ENCODE measurements around the gene HS6ST2. TPM values are rescaled to one million over a fixed set of nuclear protein-coding genes. Genes with fewer than 3 reads are reported as not detected.
A peak's percentile ranks its signal among the peaks of the same experiment; 100 is the strongest.

HS6ST2 gene
- total RNA-seq, 1 experiment from 2014 or later: 13.4 TPM

GRCh38 chrX:132916349-132916748 lies 42.1 kb downstream of the HS6ST2 start:
- POLR2A ChIA-PET (ENCODE audit: unreplicated experiment): no interaction called here
- H3F3A ChIP-seq (ENCODE audit: insufficient read depth, low read depth): no peaks in the 10 kb centered on the region
- BruUV-seq (replicated peaks): no TSS peak
- H3K9me2 ChIP-seq (ENCODE audit: insufficient read depth): no peaks in the 10 kb centered on the region
- no peaks in the 10 kb centered on the region for H3K79me2 ChIP-seq (ENCODE audit: low read depth)
- no peak overlapping the region for H3K27ac ChIP-seq
- CTCF ChIA-PET: no interaction called here
- no peak overlapping the region for H3K4me3 ChIP-seq
- no peak for DNase-seq
- intact Hi-C loops (cut with micrococcal nuclease; ENCODE audit: unreplicated experiment): no loop called here
- H3K9me3 ChIP-seq (ENCODE audit: insufficient read depth, low read depth): no peaks in the 10 kb centered on the region
- H3K36me3 ChIP-seq (ENCODE audit: low read depth): no peaks in the 10 kb centered on the region; the same call in 1 of the 2 replicates
- H3K4me1 ChIP-seq (replicated peaks; ENCODE audit: insufficient read depth): no peaks in the 10 kb centered on the region
- H3K27me3 ChIP-seq (ENCODE audit: insufficient read depth, low read depth): no peaks in the 10 kb centered on the region
- no peaks in the 10 kb centered on the region; the same call in 1 of the 2 replicates for H4K20me1 ChIP-seq (ENCODE audit: insufficient read depth)
- TF ChIP-seq, protein P1, sequence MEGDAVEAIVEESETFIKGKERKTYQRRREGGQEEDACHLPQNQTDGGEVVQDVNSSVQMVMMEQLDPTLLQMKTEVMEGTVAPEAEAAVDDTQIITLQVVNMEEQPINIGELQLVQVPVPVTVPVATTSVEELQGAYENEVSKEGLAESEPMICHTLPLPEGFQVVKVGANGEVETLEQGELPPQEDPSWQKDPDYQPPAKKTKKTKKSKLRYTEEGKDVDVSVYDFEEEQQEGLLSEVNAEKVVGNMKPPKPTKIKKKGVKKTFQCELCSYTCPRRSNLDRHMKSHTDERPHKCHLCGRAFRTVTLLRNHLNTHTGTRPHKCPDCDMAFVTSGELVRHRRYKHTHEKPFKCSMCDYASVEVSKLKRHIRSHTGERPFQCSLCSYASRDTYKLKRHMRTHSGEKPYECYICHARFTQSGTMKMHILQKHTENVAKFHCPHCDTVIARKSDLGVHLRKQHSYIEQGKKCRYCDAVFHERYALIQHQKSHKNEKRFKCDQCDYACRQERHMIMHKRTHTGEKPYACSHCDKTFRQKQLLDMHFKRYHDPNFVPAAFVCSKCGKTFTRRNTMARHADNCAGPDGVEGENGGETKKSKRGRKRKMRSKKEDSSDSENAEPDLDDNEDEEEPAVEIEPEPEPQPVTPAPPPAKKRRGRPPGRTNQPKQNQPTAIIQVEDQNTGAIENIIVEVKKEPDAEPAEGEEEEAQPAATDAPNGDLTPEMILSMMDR (conservative IDR thresholded peaks at IDR 0.05): no peak
- TF ChIP-seq EZH2 (IDR thresholded peaks at IDR 0.05; ENCODE audit: low read depth): no peak
- H3K4me2 ChIP-seq: no peak overlapping the region
- no peak overlapping the region for H2AFZ ChIP-seq

- DNase-seq: peak in 1 of 2 experiments; percentile 85
- Histone ChIP-seq H4K20me1 (ENCODE audit: insufficient read depth) (no peaks in the 10 kb centered on the region), H3K9me2 (ENCODE audit: insufficient read depth) (no peaks in the 10 kb centered on the region)
Observed at GRCh38 chrX:132909643-132910042, 48.8 kb downstream of the HS6ST2 start.

GRCh38 chrX:132908891-132909290 lies 49.5 kb downstream of the HS6ST2 start:
- Histone ChIP-seq H3K79me2 (ENCODE audit: low read depth) (peaks cover 22% of the 10 kb centered on the region), H3K4me3 (peak overlapping the region; percentile 21; the same call in 1 of the 2 replicates), H3K27me3 (ENCODE audit: insufficient read depth, low read depth) (no peaks in the 10 kb centered on the region), H3F3A (ENCODE audit: insufficient read depth, low read depth) (peaks cover 22% of the 10 kb centered on the region), H3K4me2 (peak overlapping the region; percentile 64), H4K20me1 (ENCODE audit: insufficient read depth) (no peaks in the 10 kb centered on the region), H2AFZ (no peak overlapping the region), H3K9me2 (ENCODE audit: insufficient read depth) (no peaks in the 10 kb centered on the region), H3K36me3 (ENCODE audit: low read depth) (no peaks in the 10 kb centered on the region; the same call in none of the 2 replicates), H3K27ac (peak overlapping the region; percentile 86), H3K9me3 (ENCODE audit: insufficient read depth, low read depth) (0 out of 2 replicates have a peak, but pooled peaks cover 5% of the 10 kb centered on the region), H3K4me1 (replicated peaks; ENCODE audit: insufficient read depth) (peaks cover 27% of the 10 kb centered on the region)
- POLR2A ChIA-PET (ENCODE audit: unreplicated experiment): no interaction called here
- no TSS peak for BruUV-seq (replicated peaks)
- CTCF ChIA-PET: no interaction called here
- no peak for DNase-seq
- intact Hi-C loops (cut with micrococcal nuclease; ENCODE audit: unreplicated experiment): no loop called here
- no peak for TF ChIP-seq EZH2 (IDR thresholded peaks at IDR 0.05; ENCODE audit: low read depth)
- TF ChIP-seq, protein P1 (conservative IDR thresholded peaks at IDR 0.05): no peak

More at GRCh38 chrX:132909643-132910042, 48.8 kb downstream of the HS6ST2 start:
- H3K4me1 ChIP-seq (replicated peaks; ENCODE audit: insufficient read depth): peaks cover 27% of the 10 kb centered on the region
- peak overlapping the region; percentile 86 for H3K27ac ChIP-seq
- H3K27me3 ChIP-seq (ENCODE audit: insufficient read depth, low read depth): no peaks in the 10 kb centered on the region
- ChIA-PET CTCF (no interaction called here), POLR2A (ENCODE audit: unreplicated experiment) (no interaction called here)
- H3K79me2 ChIP-seq (ENCODE audit: low read depth): peaks cover 22% of the 10 kb centered on the region
- peaks cover 22% of the 10 kb centered on the region for H3F3A ChIP-seq (ENCODE audit: insufficient read depth, low read depth)
- no peaks in the 10 kb centered on the region; the same call in none of the 2 replicates for H3K36me3 ChIP-seq (ENCODE audit: low read depth)
- H2AFZ ChIP-seq: no peak overlapping the region
- H3K4me3 ChIP-seq: peak overlapping the region; percentile 21; the same call in 1 of the 2 replicates
- no TSS peak for BruUV-seq (replicated peaks)
- TF ChIP-seq EZH2 (IDR thresholded peaks at IDR 0.05; ENCODE audit: low read depth): no peak
- TF ChIP-seq, protein P1 (conservative IDR thresholded peaks at IDR 0.05): no peak
- intact Hi-C loops (cut with micrococcal nuclease; ENCODE audit: unreplicated experiment): no loop called here
- 0 out of 2 replicates have a peak, but pooled peaks cover 5% of the 10 kb centered on the region for H3K9me3 ChIP-seq (ENCODE audit: insufficient read depth, low read depth)
- H3K4me2 ChIP-seq: peak overlapping the region; percentile 64

Data from PC-9 (cell line).